ENCODE results near the gene POC1B. TPM values are rescaled to one million over a fixed set of nuclear protein-coding genes. Genes with fewer than 3 reads are reported as not detected.

Gene POC1B
- total RNA-seq, 2 experiments from 2014 or later: 47.7 to 49.4 TPM

GRCh38 chr12:89411846-89412245 lies 114.0 kb downstream of the POC1B start:
- H3K4me3 Mint-ChIP-seq: no peak overlapping the region
- POLR2A ChIA-PET: no interaction called here
- no peaks in the 10 kb centered on the region for H3K9me3 Mint-ChIP-seq (ENCODE audit: insufficient read depth)
- no peak for ATAC-seq
- H3K4me1 Mint-ChIP-seq (ENCODE audit: low read depth): no peaks in the 10 kb centered on the region
- no peaks in the 10 kb centered on the region for H3K27me3 Mint-ChIP-seq (ENCODE audit: low read depth)
- no peak overlapping the region for H3K27ac Mint-ChIP-seq
- peaks cover 17% of the 10 kb centered on the region for H3K36me3 Mint-ChIP-seq (ENCODE audit: low read depth)
- CTCF ChIA-PET: no interaction called here
- no peak for DNase-seq

- H3K9me3 Mint-ChIP-seq (ENCODE audit: insufficient read depth): no peaks in the 10 kb centered on the region
Measured at GRCh38 chr12:89411234-89411633, 114.6 kb downstream of the POC1B start.

DNA sequence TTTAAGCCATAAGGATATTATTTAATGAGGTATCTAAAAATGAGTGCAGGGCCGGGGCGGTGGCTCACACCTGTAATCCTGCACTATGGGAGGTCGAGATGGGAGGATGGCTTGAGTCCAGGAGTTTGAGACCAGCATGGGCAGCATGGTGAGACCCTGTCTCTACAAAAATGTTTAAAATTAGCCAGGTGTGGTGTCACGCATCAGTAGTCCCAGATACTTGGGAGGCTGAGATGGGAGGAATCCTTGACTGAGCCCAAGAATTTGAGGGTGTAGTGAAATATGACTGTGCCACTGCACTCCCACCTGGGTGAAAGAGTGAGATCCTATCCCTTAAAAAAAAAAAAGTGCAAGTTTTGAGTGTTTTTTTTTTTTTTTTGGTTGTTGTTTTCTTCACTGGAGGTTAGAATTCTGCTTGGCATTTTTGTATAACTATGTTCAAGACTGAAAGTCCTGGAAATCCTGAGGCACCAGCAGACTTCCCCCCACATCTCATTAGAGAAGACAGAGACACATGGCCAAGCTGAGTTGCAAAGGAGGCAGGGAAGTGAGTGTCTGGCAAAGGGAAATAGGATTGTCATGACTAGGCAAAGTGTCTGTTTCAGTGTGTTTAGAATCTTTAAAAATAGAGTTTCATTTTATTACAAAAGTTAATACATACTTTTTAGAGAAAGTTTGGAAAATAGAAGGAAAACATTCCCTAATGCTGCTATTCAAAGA lies 120.1 kb downstream of the POC1B start:
- no peak for DNase-seq
- Mint-ChIP-seq H3K27ac (no peak overlapping the region), H3K4me3 (no peak overlapping the region), H3K27me3 (ENCODE audit: low read depth) (no peaks in the 10 kb centered on the region), H3K4me1 (ENCODE audit: low read depth) (no peaks in the 10 kb centered on the region), H3K9me3 (ENCODE audit: insufficient read depth) (no peaks in the 10 kb centered on the region), H3K36me3 (ENCODE audit: low read depth) (peaks cover 34% of the 10 kb centered on the region)
- CTCF ChIA-PET: no interaction called here
- no peak for ATAC-seq
- POLR2A ChIA-PET: no interaction called here

More at GRCh38 chr12:89411234-89411633, 114.6 kb downstream of the POC1B start:
- Mint-ChIP-seq H3K4me1 (ENCODE audit: low read depth) (no peaks in the 10 kb centered on the region), H3K36me3 (ENCODE audit: low read depth) (peaks cover 20% of the 10 kb centered on the region), H3K27ac (no peak overlapping the region), H3K4me3 (no peak overlapping the region), H3K27me3 (ENCODE audit: low read depth) (no peaks in the 10 kb centered on the region)
- CTCF ChIA-PET: no interaction called here
- ATAC-seq: no peak
- POLR2A ChIA-PET: no interaction called here
- DNase-seq: no peak

DNA sequence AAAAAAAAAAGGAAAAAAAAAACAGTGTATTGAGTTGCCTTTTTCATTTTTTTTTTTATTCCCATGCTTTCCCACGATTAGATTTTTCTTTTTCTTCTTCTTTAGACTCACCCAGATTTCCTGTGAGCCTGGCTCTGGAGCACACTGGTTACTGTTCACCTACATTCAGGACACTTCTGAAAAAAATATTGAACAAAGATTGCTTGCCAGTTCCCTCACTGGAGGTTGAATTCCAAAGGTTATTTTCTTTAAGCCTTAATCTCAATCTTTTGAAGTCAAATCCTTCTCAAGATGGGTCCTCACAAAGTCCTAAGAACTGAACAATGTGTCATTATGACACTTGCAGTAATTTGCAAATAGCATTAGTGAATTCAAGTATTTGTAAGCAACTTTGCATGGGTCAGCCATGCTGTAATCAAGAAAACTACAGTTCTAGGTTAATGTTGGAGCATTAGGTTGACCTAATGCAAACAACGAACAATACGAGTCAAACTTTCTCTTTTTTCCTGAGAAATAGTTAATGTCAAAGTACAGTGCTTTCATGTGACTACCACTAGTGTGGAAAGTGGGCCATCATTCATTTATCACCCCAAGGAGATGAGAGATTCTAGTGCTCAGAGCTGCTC lies 124.3 kb downstream of the POC1B start:
- no peaks in the 10 kb centered on the region for H3K9me3 Mint-ChIP-seq (ENCODE audit: insufficient read depth)
- CTCF ChIA-PET: no interaction called here
- H3K4me3 Mint-ChIP-seq: no peak overlapping the region
- H3K4me1 Mint-ChIP-seq (ENCODE audit: low read depth): peaks cover 20% of the 10 kb centered on the region
- no peak for ATAC-seq
- POLR2A ChIA-PET: interaction anchor here (0.7 kb wide), 1 partner anchor 47 kb away, joined by 3 read pairs; no protein-coding TSS in a partner anchor
- no peak for DNase-seq
- peaks cover 36% of the 10 kb centered on the region for H3K36me3 Mint-ChIP-seq (ENCODE audit: low read depth)
- H3K27me3 Mint-ChIP-seq (ENCODE audit: low read depth): no peaks in the 10 kb centered on the region
- no peak overlapping the region for H3K27ac Mint-ChIP-seq

- Mint-ChIP-seq H3K4me3 (no peak overlapping the region), H3K9me3 (ENCODE audit: insufficient read depth) (no peaks in the 10 kb centered on the region), H3K27me3 (ENCODE audit: low read depth) (no peaks in the 10 kb centered on the region), H3K27ac (no peak overlapping the region), H3K36me3 (ENCODE audit: low read depth) (peaks cover 39% of the 10 kb centered on the region), H3K4me1 (ENCODE audit: low read depth) (peaks cover 20% of the 10 kb centered on the region)
- CTCF ChIA-PET: interaction anchor here (1.5 kb wide), 1 partner anchor 29 kb away, joined by 4 read pairs; no protein-coding TSS in a partner anchor
- ATAC-seq: no peak
- POLR2A ChIA-PET: interaction anchor here (1.2 kb wide), 1 partner anchor 46 kb away, joined by 3 read pairs; no protein-coding TSS in a partner anchor
- DNase-seq: no peak
Measured at GRCh38 chr12:89400415-89400814, 125.4 kb downstream of the POC1B start.

DNA sequence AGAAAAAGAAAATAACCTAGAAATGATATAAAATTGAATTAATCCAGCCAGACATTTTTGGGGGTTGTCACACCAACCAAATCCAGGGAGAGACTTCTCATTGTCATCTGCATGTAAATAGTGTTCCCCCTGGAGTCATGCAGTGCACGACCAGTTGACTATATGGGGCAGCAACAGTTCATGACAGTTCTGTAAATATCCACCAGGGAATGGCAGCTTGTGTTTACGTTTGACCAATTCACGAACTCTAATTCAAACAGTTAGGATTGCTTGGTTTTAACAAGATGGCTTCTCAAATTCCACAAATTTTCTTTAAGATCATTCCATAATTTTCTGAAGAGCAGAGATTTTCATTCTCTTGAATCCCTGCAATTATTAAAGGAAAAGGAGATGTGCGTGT lies 130.1 kb downstream of the POC1B start:
- no peak for ATAC-seq
- H3K4me3 Mint-ChIP-seq: no peak overlapping the region
- H3K36me3 Mint-ChIP-seq (ENCODE audit: low read depth): peaks cover 21% of the 10 kb centered on the region
- H3K27ac Mint-ChIP-seq: no peak overlapping the region
- no peak for DNase-seq
- POLR2A ChIA-PET: no interaction called here
- CTCF ChIA-PET: interaction anchor here (1.6 kb wide), 1 partner anchor 41 kb away, joined by 3 read pairs; no protein-coding TSS in a partner anchor
- H3K27me3 Mint-ChIP-seq (ENCODE audit: low read depth): no peaks in the 10 kb centered on the region
- no peaks in the 10 kb centered on the region for H3K9me3 Mint-ChIP-seq (ENCODE audit: insufficient read depth)
- peaks cover 28% of the 10 kb centered on the region for H3K4me1 Mint-ChIP-seq (ENCODE audit: low read depth)

DNA sequence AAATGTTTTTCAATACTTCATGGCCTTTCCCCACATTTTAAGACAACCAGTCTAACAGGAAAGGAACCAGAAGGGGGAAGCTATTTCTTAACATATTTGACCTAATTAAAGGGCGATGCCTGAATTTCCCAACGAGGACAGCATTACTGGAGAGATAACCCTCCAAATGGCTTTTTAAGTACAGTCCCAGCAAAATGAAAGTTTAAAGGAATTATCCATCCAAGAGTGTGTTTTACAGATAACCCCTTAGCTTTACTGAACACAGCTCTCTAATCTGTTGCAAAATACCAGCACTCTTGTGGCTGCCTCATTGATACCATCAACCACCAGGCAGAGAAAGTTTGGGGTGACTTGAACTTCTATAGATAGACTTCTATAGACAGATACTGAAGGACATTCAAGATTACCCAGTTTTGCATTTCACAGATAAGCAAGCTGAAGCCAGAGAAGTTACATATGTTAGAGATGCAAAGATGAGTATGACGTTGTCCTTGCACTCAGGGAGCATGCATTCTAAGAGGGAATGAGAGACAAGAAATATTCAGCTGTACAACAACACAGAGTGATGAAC lies 132.2 kb downstream of the POC1B start:
- H3K27ac Mint-ChIP-seq: no peak overlapping the region
- H3K27me3 Mint-ChIP-seq (ENCODE audit: low read depth): no peaks in the 10 kb centered on the region
- DNase-seq: no peak
- ChIA-PET CTCF (no interaction called here), POLR2A (interaction anchor here (0.6 to 2.2 kb wide), 2 partner anchors 35 to 40 kb away, joined by 3 to 5 read pairs; no protein-coding TSS in a partner anchor)
- no peaks in the 10 kb centered on the region for H3K9me3 Mint-ChIP-seq (ENCODE audit: insufficient read depth)
- H3K4me3 Mint-ChIP-seq: no peak overlapping the region
- H3K36me3 Mint-ChIP-seq (ENCODE audit: low read depth): peaks cover 9% of the 10 kb centered on the region
- peaks cover 30% of the 10 kb centered on the region for H3K4me1 Mint-ChIP-seq (ENCODE audit: low read depth)
- no peak for ATAC-seq

DNA sequence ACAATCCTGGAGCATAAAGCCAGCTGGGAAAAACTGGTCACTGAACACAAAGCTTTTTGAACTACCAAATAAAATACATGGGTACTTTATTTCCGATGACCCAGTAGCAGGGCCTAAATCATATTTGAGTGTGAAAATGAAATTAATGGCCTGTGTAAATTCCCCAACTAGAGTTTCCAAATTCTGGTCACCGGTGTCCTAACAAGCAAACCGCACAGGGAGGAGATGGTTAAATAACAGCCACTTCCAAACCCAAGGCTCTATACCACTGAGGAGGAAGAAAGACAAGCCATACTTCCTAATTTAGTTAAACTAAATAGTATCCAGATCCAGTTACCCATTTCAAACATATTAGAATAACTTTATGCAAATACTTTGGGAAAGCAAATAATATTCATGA lies 133.5 kb downstream of the POC1B start:
- no peak overlapping the region for H3K4me3 Mint-ChIP-seq
- ChIA-PET POLR2A (no interaction called here), CTCF (interaction anchor here (0.6 kb wide), 1 partner anchor 525 kb away, joined by 3 read pairs; no protein-coding TSS in a partner anchor)
- no peak for DNase-seq
- no peaks in the 10 kb centered on the region for H3K9me3 Mint-ChIP-seq (ENCODE audit: insufficient read depth)
- H3K36me3 Mint-ChIP-seq (ENCODE audit: low read depth): peaks cover 7% of the 10 kb centered on the region
- H3K27me3 Mint-ChIP-seq (ENCODE audit: low read depth): no peaks in the 10 kb centered on the region
- ATAC-seq: no peak
- H3K4me1 Mint-ChIP-seq (ENCODE audit: low read depth): peaks cover 19% of the 10 kb centered on the region
- H3K27ac Mint-ChIP-seq: no peak overlapping the region

DNA sequence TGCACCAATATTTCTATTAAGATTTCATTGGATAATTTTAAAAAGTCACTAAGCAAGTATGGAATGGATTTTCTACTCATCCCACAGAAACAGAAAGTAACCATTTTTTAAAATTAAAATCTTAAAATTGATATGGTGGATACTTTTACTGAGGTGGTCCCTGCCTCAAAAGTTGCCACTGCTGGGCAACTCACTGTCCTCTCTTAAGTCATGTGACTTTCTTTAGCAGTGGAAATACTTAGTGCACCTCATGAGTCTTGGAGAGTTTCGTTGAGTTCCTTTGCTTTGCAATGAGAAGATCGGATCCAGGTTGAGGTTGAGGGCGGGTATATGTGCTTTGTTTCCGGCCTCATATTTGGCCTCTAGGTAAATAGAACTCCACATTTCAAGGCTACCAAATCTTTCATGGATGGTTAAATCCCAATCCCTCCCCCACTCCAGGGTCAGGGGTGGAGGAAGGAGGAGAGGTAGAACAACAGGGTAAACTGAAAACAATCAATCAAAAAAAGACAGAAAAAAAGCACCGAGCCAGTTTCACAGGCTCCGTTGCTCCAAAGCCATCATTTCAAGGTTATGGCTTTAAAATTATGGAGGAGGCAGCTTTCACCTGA lies 134.0 kb downstream of the POC1B start:
- Mint-ChIP-seq H3K9me3 (ENCODE audit: insufficient read depth) (no peaks in the 10 kb centered on the region), H3K27ac (no peak overlapping the region), H3K4me3 (no peak overlapping the region), H3K4me1 (ENCODE audit: low read depth) (peaks cover 17% of the 10 kb centered on the region), H3K36me3 (ENCODE audit: low read depth) (peaks cover 7% of the 10 kb centered on the region), H3K27me3 (ENCODE audit: low read depth) (no peaks in the 10 kb centered on the region)
- no peak for ATAC-seq
- no peak for DNase-seq
- ChIA-PET CTCF (no interaction called here), POLR2A (no interaction called here)

DNA sequence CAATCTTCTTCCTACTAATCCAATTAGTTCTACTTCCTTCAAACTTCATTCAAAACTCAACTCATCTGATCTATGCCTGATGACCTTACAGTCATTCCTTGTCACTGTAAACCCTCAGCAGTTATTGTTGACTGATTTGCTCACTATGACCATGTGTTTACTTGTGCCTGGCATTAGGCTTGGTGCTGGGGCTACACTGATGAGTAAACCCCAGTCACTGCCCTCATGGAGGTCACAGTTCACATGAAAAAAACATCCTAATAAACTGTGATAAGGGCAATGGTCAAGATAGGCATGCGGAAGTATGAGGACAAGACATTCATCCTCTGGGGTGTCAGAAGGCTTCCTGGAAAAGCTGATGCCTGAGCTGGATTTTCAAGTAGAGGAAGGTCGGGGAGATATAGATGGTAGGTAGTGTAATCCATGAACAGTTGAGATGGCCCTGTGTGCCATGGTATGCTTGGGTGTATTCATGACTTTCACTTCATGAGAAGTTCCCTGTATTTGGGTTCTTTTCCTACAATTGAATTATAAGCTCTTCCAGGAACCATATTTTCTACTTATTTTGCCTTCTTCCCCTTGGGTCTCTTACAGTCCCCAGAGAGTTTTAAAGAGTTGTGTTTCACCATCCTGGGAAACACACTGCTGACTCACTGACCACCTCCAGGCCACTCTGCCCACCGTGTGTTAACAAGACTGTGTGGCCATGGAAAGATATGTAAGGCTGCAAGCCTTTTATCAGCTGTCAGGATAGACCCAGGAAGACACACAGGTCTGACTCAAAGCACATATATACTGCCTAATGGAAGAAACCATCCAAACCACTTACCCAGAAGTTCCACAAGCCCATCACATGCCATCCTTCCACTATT lies 134.8 kb downstream of the POC1B start:
- Mint-ChIP-seq H3K4me3 (no peak overlapping the region), H3K9me3 (ENCODE audit: insufficient read depth) (no peaks in the 10 kb centered on the region), H3K4me1 (ENCODE audit: low read depth) (peaks cover 17% of the 10 kb centered on the region), H3K27ac (no peak overlapping the region), H3K27me3 (ENCODE audit: low read depth) (no peaks in the 10 kb centered on the region), H3K36me3 (ENCODE audit: low read depth) (peaks cover 2% of the 10 kb centered on the region)
- ChIA-PET POLR2A (no interaction called here), CTCF (no interaction called here)
- DNase-seq (no peak), ATAC-seq (no peak)

DNA sequence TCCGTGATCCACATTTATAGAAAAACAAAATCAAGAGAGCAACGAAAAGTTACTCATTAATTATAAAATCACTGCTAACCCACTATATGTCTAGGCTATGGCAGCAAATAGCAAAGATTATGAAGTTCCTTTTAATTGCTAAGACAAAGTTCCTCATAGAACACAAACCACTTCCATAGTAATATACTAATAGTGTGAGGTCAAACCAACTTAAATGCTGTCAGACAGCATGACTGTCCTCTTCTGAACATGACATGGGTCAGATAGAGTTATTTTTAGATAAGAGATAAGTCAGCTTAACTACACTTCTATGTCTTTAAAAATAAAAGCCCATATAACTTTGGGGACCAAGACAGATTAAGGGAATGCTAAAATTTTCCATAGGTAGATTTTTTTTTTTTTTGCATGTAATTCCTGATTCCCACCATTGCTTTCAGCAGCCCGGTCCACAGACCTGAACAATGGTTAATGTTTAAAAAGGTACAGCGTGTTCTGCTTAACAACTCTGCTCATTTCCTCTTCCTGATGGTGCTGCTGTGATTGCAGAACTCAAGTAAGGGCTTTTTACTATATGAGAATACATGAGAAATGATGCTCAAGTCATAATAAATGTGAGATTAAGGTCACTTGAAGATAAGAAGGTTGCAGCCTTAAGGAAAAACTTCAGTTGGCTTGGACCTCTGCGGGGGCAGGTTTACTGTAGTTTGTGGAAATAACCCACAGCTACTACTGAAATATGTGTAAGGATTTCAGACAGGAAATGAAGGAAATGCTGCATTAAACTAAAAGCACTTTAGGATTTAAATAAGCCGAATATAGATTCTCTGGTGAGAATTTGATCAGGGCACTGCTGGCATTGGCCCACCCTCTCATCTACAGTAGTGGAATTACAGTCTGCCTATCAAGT lies 135.8 kb downstream of the POC1B start:
- Mint-ChIP-seq H3K4me3 (no peak overlapping the region), H3K27ac (no peak overlapping the region), H3K27me3 (ENCODE audit: low read depth) (no peaks in the 10 kb centered on the region), H3K9me3 (ENCODE audit: insufficient read depth) (no peaks in the 10 kb centered on the region), H3K36me3 (ENCODE audit: low read depth) (no peaks in the 10 kb centered on the region), H3K4me1 (ENCODE audit: low read depth) (peaks cover 18% of the 10 kb centered on the region)
- no peak for ATAC-seq
- DNase-seq: no peak
- ChIA-PET POLR2A (no interaction called here), CTCF (no interaction called here)
